Mucosa of rectum (tissue), 2 donors: Measurements from ENCODE around the gene C10orf71.

Experiments
- H3K27ac ChIP-seq, 2 donors: one replicate each; pipeline ENCODE4 v1.7.0; 2013; ENCODE audit warnings: inconsistent platforms in 2 of 2, low read depth in 2 of 2, low read length in 2 of 2
- H3K27me3 ChIP-seq, 2 donors: one replicate each; pipeline ENCODE4 v1.7.0; 2013; ENCODE audit warnings: low read length in 2 of 2; ENCODE audit not compliant: control insufficient read depth in 2 of 2, insufficient read depth in 2 of 2
- H3K36me3 ChIP-seq, 2 donors: one replicate each; pipeline ENCODE4 v1.7.0; 2013; ENCODE audit warnings: low read length in 2 of 2; ENCODE audit not compliant: control insufficient read depth in 2 of 2, insufficient read depth in 2 of 2
- H3K4me1 ChIP-seq, 2 donors: one replicate each; pipeline ENCODE4 v1.7.0; 2013; ENCODE audit warnings: low read length in 2 of 2, mild to moderate bottlenecking in 1 of 2; ENCODE audit not compliant: control insufficient read depth in 2 of 2, insufficient read depth in 2 of 2
- H3K4me3 ChIP-seq, 2 donors: one replicate each; pipeline ENCODE4 v1.7.0; 2013; ENCODE audit warnings: low read length in 2 of 2
- H3K9ac ChIP-seq, 2 donors: one replicate each; pipeline ENCODE4 v1.7.0; 2013; ENCODE audit warnings: low read length in 2 of 2, low read depth in 1 of 2, mild to moderate bottlenecking in 1 of 2
- H3K9me3 ChIP-seq, 2 donors: one replicate each; pipeline ENCODE4 v1.7.0; 2013; ENCODE audit warnings: low read length in 2 of 2; ENCODE audit not compliant: control insufficient read depth in 2 of 2
- donor health status: healthy.
- donor health status: Normal muscosa, but diverticular disease.

The C10orf71 gene

GRCh38 chr10:49258350-49258683 is 40.7 kb upstream of the C10orf71 start:
- no peaks in the 10 kb centered on the region for H3K4me1 ChIP-seq

GRCh38 chr10:49260644-49261296 is 38.2 kb upstream of the C10orf71 start:
- Histone ChIP-seq H3K4me3 (no peak overlapping the region), H3K9ac (no peak overlapping the region), H3K36me3 (no peaks in the 10 kb centered on the region), H3K27me3 (no peaks in the 10 kb centered on the region), H3K4me1 (no peaks in the 10 kb centered on the region), H3K9me3 (no peaks in the 10 kb centered on the region), H3K27ac (no peak overlapping the region)

More at GRCh38 chr10:49258350-49258683, 40.7 kb upstream of the C10orf71 start:
- no peak overlapping the region for H3K9ac ChIP-seq
- no peak overlapping the region for H3K4me3 ChIP-seq
- H3K27ac ChIP-seq, result no peak overlapping the region
- H3K9me3 ChIP-seq, result no peaks in the 10 kb centered on the region
- no peaks in the 10 kb centered on the region for H3K27me3 ChIP-seq
- H3K36me3 ChIP-seq, result no peaks in the 10 kb centered on the region

DNA sequence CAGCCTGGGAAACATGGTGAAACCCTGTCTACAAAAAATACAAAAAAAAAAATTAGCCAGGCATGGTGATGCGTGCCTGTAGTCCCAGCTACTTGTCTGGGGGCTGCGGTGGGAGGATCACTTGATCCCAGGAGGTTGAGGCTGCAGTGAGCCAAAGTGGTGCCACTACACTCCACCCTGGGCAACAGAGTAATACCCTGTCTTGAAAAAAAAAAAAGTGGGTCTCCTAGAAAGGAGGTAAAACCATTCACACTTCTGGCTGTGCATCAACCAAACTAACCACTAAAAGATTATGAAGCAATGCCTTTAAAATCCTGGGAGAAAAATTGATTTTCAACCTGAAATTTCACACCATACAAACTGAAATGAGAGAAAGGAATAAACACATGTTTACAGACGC is 35.4 kb upstream of the C10orf71 start:
- Histone ChIP-seq H3K27me3 (no peaks in the 10 kb centered on the region), H3K9me3 (no peaks in the 10 kb centered on the region)

GRCh38 chr10:49264177-49264677 is 34.7 kb upstream of the C10orf71 start:
- Histone ChIP-seq H3K27me3 (no peaks in the 10 kb centered on the region), H3K9me3 (no peaks in the 10 kb centered on the region), H3K9ac (no peak overlapping the region), H3K4me1 (no peaks in the 10 kb centered on the region), H3K27ac (no peak overlapping the region), H3K36me3 (no peaks in the 10 kb centered on the region), H3K4me3 (no peak overlapping the region)

More for the DNA sequence above, 35.4 kb upstream of the C10orf71 start:
- Histone ChIP-seq H3K9ac (no peak overlapping the region), H3K4me1 (no peaks in the 10 kb centered on the region), H3K36me3 (no peaks in the 10 kb centered on the region), H3K4me3 (no peak overlapping the region), H3K27ac (no peak overlapping the region)

DNA sequence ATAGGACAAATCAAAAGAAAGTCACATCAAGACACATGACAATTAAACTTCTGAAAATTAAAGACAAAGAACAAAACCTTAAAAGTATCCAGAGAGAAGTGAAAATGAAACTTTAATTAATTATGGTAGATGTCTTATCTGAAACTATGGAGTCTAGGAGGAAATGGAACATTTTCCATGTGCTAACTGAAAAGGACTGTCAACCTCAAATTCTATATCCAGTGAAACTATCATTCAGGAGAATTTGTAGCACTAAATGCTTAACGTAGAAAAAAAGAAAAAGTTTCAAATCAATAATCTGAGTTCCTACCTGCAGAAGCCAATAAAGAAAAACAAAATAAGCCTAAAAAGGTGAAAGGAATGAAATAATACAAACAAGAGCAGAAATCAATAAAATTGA is 33.1 kb upstream of the C10orf71 start:
- no peak overlapping the region for H3K4me3 ChIP-seq

DNA sequence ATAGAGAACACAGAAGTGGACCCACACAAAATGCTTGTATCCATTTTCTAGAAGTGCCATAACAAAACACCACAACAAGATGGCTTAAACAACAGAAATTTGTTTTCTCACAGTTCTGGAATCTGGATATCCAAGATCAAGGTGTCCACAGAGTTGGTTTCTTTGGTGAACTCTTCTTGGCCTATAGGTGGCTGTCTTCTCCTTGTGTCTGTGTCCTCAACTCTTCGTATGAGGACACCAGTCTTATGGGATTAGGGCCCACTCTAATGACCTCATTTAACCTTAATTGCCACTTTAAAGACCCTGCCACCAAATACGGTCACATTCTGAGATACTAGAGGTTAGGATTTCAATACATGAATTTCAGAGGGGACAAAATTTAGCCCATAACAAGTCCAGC is 30.8 kb upstream of the C10orf71 start:
- H3K4me3 ChIP-seq, result no peak overlapping the region
- H3K27me3 ChIP-seq, result no peaks in the 10 kb centered on the region
- no peaks in the 10 kb centered on the region for H3K9me3 ChIP-seq
- H3K27ac ChIP-seq, result no peak overlapping the region
- H3K9ac ChIP-seq, result no peak overlapping the region
- H3K4me1 ChIP-seq, result peaks cover 0 to 3% of the 10 kb centered on the region in 2 donors
- H3K36me3 ChIP-seq, result no peaks in the 10 kb centered on the region

More for the DNA sequence above, 33.1 kb upstream of the C10orf71 start:
- Histone ChIP-seq H3K9me3 (no peaks in the 10 kb centered on the region), H3K36me3 (no peaks in the 10 kb centered on the region), H3K27ac (no peak overlapping the region), H3K4me1 (no peaks in the 10 kb centered on the region), H3K9ac (no peak overlapping the region), H3K27me3 (no peaks in the 10 kb centered on the region)

DNA sequence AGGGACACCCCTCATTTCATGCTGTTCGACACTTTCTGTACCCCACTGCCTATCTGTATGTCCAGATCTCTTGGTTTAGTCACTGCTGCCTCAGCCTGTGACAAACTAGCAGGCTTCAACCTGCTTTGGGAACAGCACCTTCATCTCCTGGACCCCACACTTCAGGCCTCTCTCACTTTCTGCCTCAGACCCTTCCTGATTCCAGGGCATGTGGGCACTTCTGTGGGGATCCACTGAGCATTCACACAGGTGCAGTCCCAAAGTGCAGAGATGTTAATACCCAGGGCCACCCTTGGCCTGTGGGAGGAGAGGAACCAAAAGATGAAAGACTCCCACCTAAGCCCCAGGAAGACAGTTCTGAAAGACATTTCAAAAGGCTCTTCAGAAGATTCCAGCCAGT is 29.4 kb upstream of the C10orf71 start:
- peaks cover 0 to 3% of the 10 kb centered on the region in 2 donors for H3K4me1 ChIP-seq
- peaks cover 0 to 2% of the 10 kb centered on the region in 2 donors for H3K27me3 ChIP-seq
- no peaks in the 10 kb centered on the region for H3K36me3 ChIP-seq
- H3K4me3 ChIP-seq, result no peak overlapping the region
- no peak overlapping the region for H3K9ac ChIP-seq
- H3K9me3 ChIP-seq, result no peaks in the 10 kb centered on the region
- no peak overlapping the region for H3K27ac ChIP-seq

DNA sequence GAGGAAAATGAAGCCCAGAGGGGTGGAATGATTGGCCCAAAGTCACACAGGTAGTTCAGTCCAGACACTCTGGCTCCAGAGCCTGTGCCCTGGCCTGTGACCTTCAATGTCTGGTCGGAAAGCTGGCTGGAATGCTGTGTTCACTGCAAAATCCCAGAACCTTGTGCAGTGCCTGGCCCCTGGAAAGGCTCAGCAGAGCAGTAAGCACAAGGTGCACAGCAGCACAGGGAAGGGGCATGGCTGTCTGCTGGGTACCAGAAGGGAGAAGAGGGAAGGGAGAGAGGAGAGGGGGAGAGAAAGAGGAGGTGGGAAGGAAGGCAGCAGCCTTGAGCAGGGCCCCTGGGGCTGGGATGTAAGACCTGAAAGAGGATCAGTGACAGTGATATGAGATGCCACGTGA is 28.4 kb upstream of the C10orf71 start:
- Histone ChIP-seq H3K36me3 (no peaks in the 10 kb centered on the region), H3K9ac (no peak overlapping the region), H3K9me3 (no peaks in the 10 kb centered on the region), H3K4me3 (no peak overlapping the region), H3K27ac (no peak overlapping the region), H3K27me3 (peaks cover 0 to 2% of the 10 kb centered on the region in 2 donors), H3K4me1 (peaks cover 0 to 3% of the 10 kb centered on the region in 2 donors)

- Histone ChIP-seq H3K27me3 (peaks cover 0 to 2% of the 10 kb centered on the region in 2 donors), H3K27ac (no peak overlapping the region), H3K9ac (no peak overlapping the region), H3K36me3 (no peaks in the 10 kb centered on the region), H3K4me1 (peaks cover 0 to 3% of the 10 kb centered on the region in 2 donors), H3K9me3 (no peaks in the 10 kb centered on the region), H3K4me3 (no peak overlapping the region)
Observed at GRCh38 chr10:49271346-49271745, 27.6 kb upstream of the C10orf71 start.

DNA sequence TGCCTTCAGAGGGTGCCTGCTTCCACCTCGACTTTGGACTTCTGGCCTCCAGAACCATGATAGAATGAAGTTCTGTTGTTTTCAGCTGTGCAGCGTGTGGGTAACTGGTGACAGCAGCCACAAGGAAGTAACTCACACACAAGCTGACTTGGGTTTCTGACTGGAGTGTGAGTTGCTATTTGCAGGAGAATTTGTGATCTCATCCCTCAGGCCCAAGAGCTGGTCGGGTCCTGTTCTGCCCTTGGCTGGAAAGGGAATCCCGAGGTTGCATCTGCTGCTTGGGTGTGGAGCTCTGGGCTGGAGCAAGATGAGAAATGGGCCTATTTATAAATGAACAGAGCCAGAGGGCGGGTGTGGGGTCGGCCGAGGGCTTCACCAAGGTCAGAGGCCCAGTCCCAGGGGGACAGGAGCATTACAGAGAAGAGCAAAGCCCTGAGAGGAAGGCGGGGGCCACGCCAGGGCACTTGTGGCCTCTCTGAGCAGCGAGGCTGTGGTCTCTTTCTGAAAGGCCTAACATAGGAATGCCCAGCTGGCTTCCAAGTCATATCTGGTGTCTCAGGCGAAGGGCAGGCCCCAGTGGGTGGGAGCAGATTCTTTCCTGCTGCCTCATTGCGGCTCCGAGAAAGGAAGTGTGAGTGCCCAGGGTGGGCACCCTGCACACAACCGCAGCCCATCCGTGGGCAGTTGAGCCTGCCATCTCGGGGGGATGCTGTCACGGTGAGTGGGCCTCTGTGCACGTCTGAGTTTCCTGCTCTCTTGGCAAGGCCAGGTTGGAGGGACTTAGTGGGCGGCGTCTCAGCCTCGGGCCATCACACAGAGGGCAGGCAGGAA is 26.5 kb upstream of the C10orf71 start:
- Histone ChIP-seq H3K9me3 (no peaks in the 10 kb centered on the region), H3K27ac (no peak overlapping the region), H3K9ac (no peak overlapping the region), H3K4me1 (peaks cover 0 to 3% of the 10 kb centered on the region in 2 donors), H3K27me3 (peaks cover 0 to 2% of the 10 kb centered on the region in 2 donors), H3K4me3 (no peak overlapping the region), H3K36me3 (no peaks in the 10 kb centered on the region)
